Measurements from ENCODE around the gene HPN. TPM values are rescaled to one million over a fixed set of nuclear protein-coding genes. Genes with fewer than 3 reads are reported as not detected.

The HPN gene
- total RNA-seq, 1 experiment from 2014 or later: not detected

- no peak for DNase-seq (ENCODE audit: low read depth)
These were observed 64.1 kb downstream of the HPN start for GRCh38 chr19:35105411-35106290.

- no peak for DNase-seq (ENCODE audit: low read depth)
These were observed 64.7 kb downstream of the HPN start for GRCh38 chr19:35106291-35106583.

GRCh38 chr19:35106898-35107541 is 65.5 kb downstream of the HPN start:
- no peak for DNase-seq (ENCODE audit: low read depth)

GRCh38 chr19:35107545-35107944 is 66.0 kb downstream of the HPN start:
- DNase-seq (ENCODE audit: low read depth): peak; percentile 49

- DNase-seq (ENCODE audit: low read depth): no peak
These were observed 67.2 kb downstream of the HPN start for GRCh38 chr19:35108730-35109129.

GRCh38 chr19:35109395-35110112 is 68.0 kb downstream of the HPN start:
- DNase-seq (ENCODE audit: low read depth): peak; percentile 15

- DNase-seq (ENCODE audit: low read depth): no peak
These were observed 69.5 kb downstream of the HPN start for GRCh38 chr19:35110974-35111373.

- DNase-seq (ENCODE audit: low read depth): no peak
These were observed 71.6 kb downstream of the HPN start for GRCh38 chr19:35112995-35113688.

GRCh38 chr19:35114353-35115176 is 73.0 kb downstream of the HPN start:
- DNase-seq (ENCODE audit: low read depth): peak; percentile 20

GRCh38 chr19:35115177-35115951 is 73.8 kb downstream of the HPN start, which contains the start of gene FXYD3:
FXYD3 (plus strand) TSS chr19:35115823; CDS start chr19:35119377, 3,554 bp downstream.
- DNase-seq (ENCODE audit: low read depth): no peak

Other genes with a start within 250 kb of the HPN start
- 2.6 and 3.5 TPM in 2 replicates for gene ZNF30, start 114.8 kb upstream of the HPN start, total RNA-seq (2014; rRNA removed; shearing (Covaris generic))
- 8.0 and 8.6 TPM in 2 replicates for gene ZNF792, start 77.5 kb upstream of the HPN start, total RNA-seq (2014; rRNA removed; shearing (Covaris generic))
- 9.8 and 21.5 TPM in 2 replicates for gene GRAMD1A, start 41.4 kb upstream of the HPN start, total RNA-seq (2014; rRNA removed; shearing (Covaris generic))
- gene SCN1B, start 11.3 kb upstream of the HPN start, total RNA-seq (2014; rRNA removed; shearing (Covaris generic)): 12.5 and 12.8 TPM in 2 replicates
- gene FXYD3, start 74.1 kb downstream of the HPN start, total RNA-seq (2014; rRNA removed; shearing (Covaris generic)): 0.64 TPM in 1 of 2 replicates, not detected in the other
- not detected in 2 replicates for gene LGI4, start 93.3 kb downstream of the HPN start, total RNA-seq (2014; rRNA removed; shearing (Covaris generic))
- gene FXYD1, start 97.1 kb downstream of the HPN start, total RNA-seq (2014; rRNA removed; shearing (Covaris generic)): not detected in 2 replicates
- gene FXYD7, start 101.5 kb downstream of the HPN start, total RNA-seq (2014; rRNA removed; shearing (Covaris generic)): not detected in 2 replicates
- gene FXYD5, start 113.0 kb downstream of the HPN start, total RNA-seq (2014; rRNA removed; shearing (Covaris generic)): 183 and 256 TPM in 2 replicates
- gene FAM187B, start 187.0 kb downstream of the HPN start, total RNA-seq (2014; rRNA removed; shearing (Covaris generic)): not detected in 2 replicates
- 0.07 TPM in 1 of 2 replicates, not detected in the other for gene LSR, start 207.3 kb downstream of the HPN start, total RNA-seq (2014; rRNA removed; shearing (Covaris generic))
- gene USF2, start 227.2 kb downstream of the HPN start, total RNA-seq (2014; rRNA removed; shearing (Covaris generic)): 38.6 and 66.5 TPM in 2 replicates
- gene HAMP, start 240.8 kb downstream of the HPN start, total RNA-seq (2014; rRNA removed; shearing (Covaris generic)): not detected in 2 replicates

Data from M059J (cell line).